SU-DHL-6 (cell line): Measurements from ENCODE around the gene KSR1.

Experiments
- H2AFZ ChIP-seq: fragments of 200-600 bp; sonication (generic); 2 replicates; pipeline ENCODE4 v1.6.1; 2014; ENCODE audit warnings: low read depth, mild to moderate bottlenecking, moderate library complexity, mixed read lengths, antibody characterized with exemption, low read length; ENCODE audit not compliant: severe bottlenecking
- H3F3A ChIP-seq: fragments of 200-600 bp; shearing (Covaris generic); 2 replicates; pipeline ENCODE4 v1.6.0; 2016; ENCODE audit warnings: antibody characterized with exemption, mild to moderate bottlenecking; ENCODE audit not compliant: insufficient read depth
- H3K27ac ChIP-seq: fragments of 200-600 bp; sonication (generic); 2 replicates; pipeline ENCODE4 v1.5.1; 2016; ENCODE audit warnings: low read depth, mild to moderate bottlenecking, low read length, moderate library complexity, mixed read lengths
- H3K27me3 ChIP-seq: fragments of 200-600 bp; sonication (generic), shearing (Covaris generic); 2 replicates; pipeline ENCODE4 v1.6.0; 2014; ENCODE audit warnings: mild to moderate bottlenecking, low read length
- H3K36me3 ChIP-seq: fragments of 200-600 bp; sonication (generic); 2 replicates; pipeline ENCODE4 v1.6.1; 2014; ENCODE audit warnings: mild to moderate bottlenecking, low read length, mixed read lengths
- H3K4me2 ChIP-seq: fragments of 300-600, 200-600 bp; shearing (Covaris generic), sonication (generic); 2 replicates; pipeline ENCODE4 v1.6.0; 2014; ENCODE audit warnings: low read length, low read depth, mild to moderate bottlenecking; ENCODE audit not compliant: poor library complexity, severe bottlenecking
- H3K4me3 ChIP-seq: fragments of 200-600 bp; sonication (generic); 2 replicates; pipeline ENCODE4 v1.5.1; 2014; ENCODE audit warnings: antibody characterized with exemption, low read length, mild to moderate bottlenecking, mixed read lengths; ENCODE audit not compliant: insufficient read depth, poor library complexity, severe bottlenecking
- H3K79me2 ChIP-seq: fragments of 200-600 bp; sonication (generic); 2 replicates; pipeline ENCODE4 v1.6.1; 2014; ENCODE audit warnings: mild to moderate bottlenecking, low read length, moderate library complexity; ENCODE audit not compliant: insufficient read depth
- H3K9ac ChIP-seq: fragments of 200-600 bp; sonication (generic); 2 replicates; pipeline ENCODE4 v1.7.0; 2014; ENCODE audit warnings: mild to moderate bottlenecking, low read length
- H3K9me2 ChIP-seq: fragments of 200-600 bp; sonication (generic); replicated peaks from 2 replicates; pipeline ENCODE4 v1.6.1; 2014; ENCODE audit warnings: low read length; ENCODE audit not compliant: insufficient read depth
- H3K9me3 ChIP-seq: fragments of 200-600 bp; sonication (generic); 2 replicates; pipeline ENCODE4 v1.6.1; 2014; ENCODE audit warnings: low read length, mixed read lengths; ENCODE audit not compliant: insufficient read depth
- H4K20me1 ChIP-seq: fragments of 200-600 bp; sonication (generic); 2 replicates; pipeline ENCODE4 v1.6.1; 2014; ENCODE audit warnings: low read depth, mild to moderate bottlenecking, antibody characterized with exemption, low read length, moderate library complexity, mixed read lengths
- EZH2phosphoT487 ChIP-seq: fragments of 200-600 bp; sonication (generic), shearing (Covaris generic); conservative IDR thresholded peaks from 2 replicates; pipeline ENCODE4 v1.6.1; 2018; ENCODE audit warnings: mild to moderate bottlenecking, antibody characterized with exemption, low read length, moderate library complexity, mixed read lengths
- TF ChIP-seq, protein P1 (sequence below): fragments of 200-600 bp; sonication (generic); IDR thresholded peaks from one replicate; pipeline ENCODE4 v1.5.1; 2017; ENCODE audit warnings: antibody characterized with exemption, mild to moderate bottlenecking, low read length, moderate library complexity; ENCODE audit not compliant: insufficient read depth, poor library complexity, severe bottlenecking

KSR1 gene

DNA sequence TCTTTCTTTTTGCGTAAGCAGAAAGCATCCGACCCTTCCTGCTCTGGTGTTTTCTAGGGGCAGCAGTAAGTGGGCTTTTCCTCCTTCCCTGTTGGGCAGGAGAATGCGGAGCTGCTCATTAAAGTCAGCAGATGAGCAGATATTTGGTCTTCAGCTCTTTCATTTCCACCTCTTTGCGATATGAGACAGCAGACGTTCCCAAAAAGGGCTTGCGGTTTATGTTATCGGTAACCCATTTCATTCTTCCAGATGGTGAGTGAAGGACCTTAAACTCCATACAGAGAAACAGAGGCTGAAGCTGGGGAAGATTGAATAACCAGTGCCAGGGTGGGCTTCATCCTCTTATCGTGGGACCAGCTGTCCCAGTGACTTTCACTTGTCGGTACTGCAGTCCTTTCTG is 40.7 kb downstream of the KSR1 start:
- no peak overlapping the region for H3K4me2 ChIP-seq
- H3K9me3 ChIP-seq = peaks cover 10% of the 10 kb centered on the region; the same call in 1 of the 2 replicates

DNA sequence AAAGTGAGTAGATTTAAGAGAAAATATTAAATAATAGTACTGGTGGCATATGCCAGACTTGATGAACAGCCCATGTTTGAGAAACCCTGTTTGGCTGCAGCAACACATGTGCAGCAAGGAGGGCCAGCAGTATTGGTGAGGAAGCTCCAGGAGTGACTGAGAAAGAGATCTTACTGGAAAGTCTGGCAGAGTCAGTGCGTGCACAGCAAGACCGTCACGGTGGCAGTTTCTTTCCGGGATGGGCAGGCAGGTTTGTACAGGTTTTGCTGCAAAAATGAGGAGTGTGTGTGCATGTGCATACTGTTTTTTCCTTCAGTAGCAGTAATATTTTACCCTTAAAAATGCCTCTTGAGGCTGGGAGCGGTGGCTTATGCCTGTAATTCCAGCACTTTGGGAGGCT is 41.4 kb downstream of the KSR1 start:
- H3K27me3 ChIP-seq = no peaks in the 10 kb centered on the region

More for the DNA sequence above, 40.7 kb downstream of the KSR1 start:
- Histone ChIP-seq H3K27ac (no peak overlapping the region), H3K79me2 (no peaks in the 10 kb centered on the region), H3K4me3 (no peak overlapping the region), H3K9ac (no peak overlapping the region), H3F3A (no peaks in the 10 kb centered on the region), H3K27me3 (no peaks in the 10 kb centered on the region), H3K36me3 (no peaks in the 10 kb centered on the region), H4K20me1 (no peaks in the 10 kb centered on the region), H3K9me2 (no peaks in the 10 kb centered on the region), H2AFZ (no peak overlapping the region)
- TF ChIP-seq EZH2phosphoT487 = no peak
- TF ChIP-seq, protein P1, sequence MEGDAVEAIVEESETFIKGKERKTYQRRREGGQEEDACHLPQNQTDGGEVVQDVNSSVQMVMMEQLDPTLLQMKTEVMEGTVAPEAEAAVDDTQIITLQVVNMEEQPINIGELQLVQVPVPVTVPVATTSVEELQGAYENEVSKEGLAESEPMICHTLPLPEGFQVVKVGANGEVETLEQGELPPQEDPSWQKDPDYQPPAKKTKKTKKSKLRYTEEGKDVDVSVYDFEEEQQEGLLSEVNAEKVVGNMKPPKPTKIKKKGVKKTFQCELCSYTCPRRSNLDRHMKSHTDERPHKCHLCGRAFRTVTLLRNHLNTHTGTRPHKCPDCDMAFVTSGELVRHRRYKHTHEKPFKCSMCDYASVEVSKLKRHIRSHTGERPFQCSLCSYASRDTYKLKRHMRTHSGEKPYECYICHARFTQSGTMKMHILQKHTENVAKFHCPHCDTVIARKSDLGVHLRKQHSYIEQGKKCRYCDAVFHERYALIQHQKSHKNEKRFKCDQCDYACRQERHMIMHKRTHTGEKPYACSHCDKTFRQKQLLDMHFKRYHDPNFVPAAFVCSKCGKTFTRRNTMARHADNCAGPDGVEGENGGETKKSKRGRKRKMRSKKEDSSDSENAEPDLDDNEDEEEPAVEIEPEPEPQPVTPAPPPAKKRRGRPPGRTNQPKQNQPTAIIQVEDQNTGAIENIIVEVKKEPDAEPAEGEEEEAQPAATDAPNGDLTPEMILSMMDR = no peak

DNA sequence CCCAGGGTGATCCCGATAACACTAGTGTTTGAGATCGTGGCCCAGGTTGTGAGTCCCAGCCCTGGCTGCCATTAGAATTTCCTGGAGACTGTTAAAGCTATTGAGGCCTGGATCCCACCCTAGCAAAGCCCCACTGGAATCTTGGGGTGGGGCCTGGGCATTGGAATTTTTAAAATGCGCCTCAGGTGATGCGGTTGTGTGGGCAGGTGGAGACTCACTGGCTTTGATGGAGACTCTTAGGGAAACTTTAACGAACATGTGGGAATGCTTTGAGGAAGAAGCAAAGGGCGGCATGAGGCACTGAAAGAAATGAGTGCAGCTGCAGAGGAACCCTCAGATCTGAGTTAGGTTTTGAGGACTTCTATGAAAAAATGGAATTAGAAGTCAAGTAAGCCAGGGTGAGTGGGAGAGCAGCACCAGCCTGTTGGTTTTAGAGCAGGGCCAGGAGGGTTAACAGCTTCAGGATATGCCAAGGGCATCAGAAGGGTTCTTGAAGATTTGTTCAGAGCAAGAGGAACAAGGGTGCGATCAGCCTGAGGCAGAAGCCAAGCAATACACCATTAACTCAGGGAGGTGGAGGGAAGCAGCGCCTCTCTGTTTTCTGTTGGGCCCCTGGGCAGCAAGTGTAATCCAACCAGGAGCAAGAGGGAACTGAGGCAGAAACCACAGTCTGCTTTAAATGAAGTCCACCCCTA is 42.5 kb downstream of the KSR1 start:
- Histone ChIP-seq H3K36me3 (no peaks in the 10 kb centered on the region), H4K20me1 (no peaks in the 10 kb centered on the region)
- TF ChIP-seq EZH2phosphoT487 = no peak
- TF ChIP-seq, protein P1 = no peak

More for the DNA sequence above, 41.4 kb downstream of the KSR1 start:
- TF ChIP-seq, protein P1 = no peak
- no peak for TF ChIP-seq EZH2phosphoT487
- no peak overlapping the region for H3K27ac ChIP-seq
- peaks cover 11% of the 10 kb centered on the region; the same call in 1 of the 2 replicates for H3K9me3 ChIP-seq
- no peak overlapping the region for H3K9ac ChIP-seq
- no peaks in the 10 kb centered on the region for H3K36me3 ChIP-seq
- H4K20me1 ChIP-seq = no peaks in the 10 kb centered on the region
- no peak overlapping the region for H3K4me3 ChIP-seq
- no peaks in the 10 kb centered on the region for H3F3A ChIP-seq
- H3K9me2 ChIP-seq = no peaks in the 10 kb centered on the region
- no peak overlapping the region for H2AFZ ChIP-seq
- no peak overlapping the region for H3K4me2 ChIP-seq
- H3K79me2 ChIP-seq = no peaks in the 10 kb centered on the region

More for the DNA sequence above, 42.5 kb downstream of the KSR1 start:
- Histone ChIP-seq H3K27me3 (no peaks in the 10 kb centered on the region), H3K27ac (no peak overlapping the region), H3K9me2 (no peaks in the 10 kb centered on the region), H2AFZ (no peak overlapping the region), H3K79me2 (no peaks in the 10 kb centered on the region), H3K9me3 (peaks cover 11% of the 10 kb centered on the region; the same call in 1 of the 2 replicates), H3F3A (no peaks in the 10 kb centered on the region), H3K4me2 (no peak overlapping the region), H3K9ac (no peak overlapping the region), H3K4me3 (no peak overlapping the region)
